AG08395 (cell line): ENCODE measurements around the gene SPTBN5.
A peak's percentile ranks its signal among the peaks of the same experiment; 100 is the strongest.

ENCODE experiments used
- DNase-seq: peaks from one replicate; pipeline ENCODE4 v3.0.0; 2012; ENCODE audit warnings: mixed read lengths, low spot score

The SPTBN5 gene

DNA sequence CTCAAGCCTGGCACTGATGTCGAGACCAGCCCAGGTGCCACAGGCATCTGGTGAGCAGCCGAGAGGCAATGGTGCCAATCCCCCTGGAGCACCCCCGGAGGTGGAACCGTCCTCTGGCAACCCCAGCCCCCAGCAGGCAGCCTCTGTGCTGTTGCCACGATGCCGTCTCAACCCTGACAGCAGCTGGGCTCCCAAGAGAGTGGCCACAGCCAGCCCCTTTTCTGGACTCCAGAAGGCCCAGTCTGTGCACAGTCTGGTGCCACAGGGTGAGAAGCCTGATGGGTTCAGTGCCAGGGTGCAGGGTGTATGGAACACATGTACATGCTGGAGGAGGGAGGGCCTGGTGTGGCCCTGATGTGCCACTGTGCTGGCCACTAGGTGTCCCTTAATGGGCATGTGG is 70.9 kb downstream of the SPTBN5 start:
- DNase-seq = no peak

DNA sequence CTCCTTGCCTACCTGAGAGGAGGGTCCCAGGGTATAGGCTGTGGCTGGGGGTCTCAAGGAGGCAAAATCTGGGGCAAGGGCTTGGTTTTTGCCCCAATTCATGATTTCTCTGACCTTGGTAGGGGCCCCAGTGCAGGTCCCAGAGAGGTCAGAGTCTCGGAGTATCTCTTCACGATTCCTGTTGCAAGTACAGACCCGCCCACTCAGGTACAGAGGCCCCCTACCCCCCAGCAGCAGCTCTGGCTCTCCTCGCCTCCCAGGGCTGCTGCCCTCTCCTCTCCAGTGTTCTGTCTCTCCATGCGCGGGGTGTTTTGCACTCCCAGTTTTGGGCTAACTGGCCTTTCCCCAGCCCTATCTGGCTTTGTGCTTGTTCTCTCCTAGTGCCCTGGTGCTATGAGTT is 71.4 kb downstream of the SPTBN5 start:
- no peak for DNase-seq

DNA sequence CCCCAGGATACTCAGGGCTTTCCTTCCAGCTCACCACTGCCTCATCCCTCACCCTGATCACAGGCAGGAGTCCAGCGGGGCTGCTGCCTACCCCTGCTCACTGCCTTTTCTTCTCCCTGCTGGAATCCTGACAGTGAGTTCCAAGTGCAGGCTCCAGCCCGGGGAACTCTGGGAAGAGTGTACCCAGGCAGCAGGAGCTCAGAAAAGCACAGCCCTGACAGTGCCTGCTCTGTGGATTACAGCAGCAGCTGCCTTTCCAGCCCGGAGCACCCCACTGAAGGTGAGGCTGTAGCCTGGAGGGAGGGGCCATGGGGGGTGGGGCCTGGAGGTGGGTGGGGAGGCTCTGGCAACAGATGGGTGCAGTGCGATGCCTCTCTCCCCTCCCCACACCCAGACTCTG is 72.0 kb downstream of the SPTBN5 start:
- DNase-seq = no peak

DNA sequence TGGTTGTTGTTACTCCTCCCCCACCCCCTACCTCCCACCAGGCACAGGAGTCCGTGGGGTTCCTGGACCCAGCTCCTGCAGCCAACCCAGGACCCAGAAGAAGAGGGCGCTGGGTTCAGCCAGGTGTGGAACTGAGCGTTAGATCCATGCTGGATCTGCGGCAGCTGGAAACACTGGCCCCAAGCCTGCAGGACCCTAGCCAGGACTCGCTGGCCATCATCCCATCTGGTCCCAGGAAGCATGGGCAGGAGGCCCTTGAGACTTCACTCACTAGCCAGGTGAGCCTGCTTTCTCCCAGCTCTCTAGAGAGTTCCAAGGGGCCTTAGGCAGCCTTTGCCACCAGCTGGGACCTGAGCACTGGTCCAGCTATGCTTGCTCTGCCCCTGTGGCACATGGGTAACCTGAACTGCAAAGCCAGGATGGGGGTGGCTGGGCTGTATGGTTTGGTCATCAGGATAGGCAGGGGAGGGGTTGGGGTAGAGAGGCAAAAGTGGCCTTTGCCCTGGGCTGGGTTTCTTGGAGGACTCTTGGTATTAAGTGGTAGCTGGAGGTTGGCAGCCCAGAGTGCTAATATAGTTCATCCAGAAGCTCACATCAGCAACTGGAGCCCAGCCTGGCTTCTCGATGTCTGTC is 72.9 kb downstream of the SPTBN5 start:
- no peak for DNase-seq

DNA sequence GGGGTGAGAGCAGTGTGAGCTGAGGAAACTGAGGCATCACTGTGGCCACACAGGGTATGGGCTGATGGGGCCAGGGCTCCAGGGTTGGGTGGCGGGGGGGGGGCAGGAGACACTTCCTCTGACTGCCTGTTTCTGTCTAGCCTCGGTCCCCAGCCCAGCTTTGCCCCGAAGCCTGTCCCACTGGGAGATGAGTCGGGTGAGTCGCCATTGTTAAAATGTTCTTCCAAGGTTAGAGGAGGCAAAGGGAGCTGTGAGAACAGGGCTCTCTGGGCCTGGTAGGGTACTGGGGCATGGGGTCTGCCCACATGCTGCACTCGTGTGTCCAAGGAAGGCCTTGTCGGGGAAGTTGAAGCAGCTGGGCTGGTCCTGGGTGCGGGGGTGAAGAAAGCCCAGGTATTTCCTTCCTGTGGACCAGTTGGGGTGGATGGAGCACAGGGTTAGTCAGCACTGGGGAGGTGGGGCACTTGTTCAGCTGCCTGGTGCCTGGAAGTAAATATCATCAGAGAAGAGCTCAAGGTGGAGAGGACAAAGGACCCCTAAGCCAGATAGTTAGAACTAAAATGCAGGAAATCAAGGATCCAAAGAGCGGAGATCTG is 74.3 kb downstream of the SPTBN5 start:
- DNase-seq = no peak

DNA sequence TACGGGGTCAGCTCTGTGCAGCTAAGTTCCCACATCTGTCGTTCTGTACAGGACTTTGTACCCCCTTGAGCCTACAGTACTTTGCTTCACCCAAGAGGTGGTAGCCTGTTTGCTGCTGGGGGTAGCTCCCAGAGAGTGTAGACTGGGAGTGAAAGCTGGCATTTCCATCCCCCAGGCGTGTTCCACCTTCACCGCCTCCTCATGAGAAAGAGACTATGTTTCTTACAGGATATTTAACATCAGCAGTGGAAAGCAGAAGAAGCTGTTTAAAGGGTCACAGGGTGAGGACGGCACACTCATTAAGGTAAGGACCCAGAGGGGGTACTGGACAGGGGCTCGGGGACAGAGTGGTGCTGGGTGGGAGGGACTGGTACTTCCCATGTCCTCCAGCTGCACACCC is 76.1 kb downstream of the SPTBN5 start:
- no peak for DNase-seq

DNA sequence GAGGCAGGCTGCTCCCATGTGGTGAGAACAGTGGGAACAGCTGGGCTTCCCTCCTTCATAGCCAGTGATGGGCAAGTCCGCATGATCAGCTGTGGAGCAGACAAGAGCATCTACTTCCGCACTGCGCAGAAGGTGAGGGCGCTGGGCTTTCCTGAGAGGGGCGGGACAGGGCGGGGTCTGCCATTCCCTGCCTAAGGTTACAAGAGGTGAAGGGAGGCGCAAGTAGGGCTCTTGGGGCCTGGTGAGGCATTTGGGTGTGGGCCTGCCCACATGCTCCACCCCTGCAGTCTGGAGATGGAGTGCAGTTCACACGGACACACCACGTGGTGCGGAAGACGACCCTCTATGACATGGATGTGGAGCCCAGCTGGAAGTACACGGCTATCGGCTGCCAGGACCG is 76.5 kb downstream of the SPTBN5 start:
- DNase-seq = no peak

DNA sequence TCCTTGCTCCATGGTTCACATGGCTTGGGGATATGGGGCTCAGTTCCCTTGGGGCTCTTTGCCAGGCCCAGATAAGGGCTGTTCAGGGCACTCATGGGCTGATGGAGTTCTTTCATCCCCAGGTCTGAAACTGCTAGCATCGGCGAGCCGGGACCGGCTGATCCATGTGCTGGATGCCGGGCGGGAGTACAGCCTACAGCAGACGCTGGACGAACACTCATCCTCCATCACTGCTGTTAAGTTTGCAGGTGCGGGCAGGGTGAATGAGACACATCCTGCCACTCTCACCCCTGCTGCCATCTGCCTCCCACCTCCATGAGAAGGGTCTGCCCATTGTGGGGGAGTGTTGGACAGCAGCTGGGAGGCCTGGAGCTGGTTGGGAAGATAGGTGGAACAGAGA is 77.1 kb downstream of the SPTBN5 start:
- DNase-seq = no peak

DNA sequence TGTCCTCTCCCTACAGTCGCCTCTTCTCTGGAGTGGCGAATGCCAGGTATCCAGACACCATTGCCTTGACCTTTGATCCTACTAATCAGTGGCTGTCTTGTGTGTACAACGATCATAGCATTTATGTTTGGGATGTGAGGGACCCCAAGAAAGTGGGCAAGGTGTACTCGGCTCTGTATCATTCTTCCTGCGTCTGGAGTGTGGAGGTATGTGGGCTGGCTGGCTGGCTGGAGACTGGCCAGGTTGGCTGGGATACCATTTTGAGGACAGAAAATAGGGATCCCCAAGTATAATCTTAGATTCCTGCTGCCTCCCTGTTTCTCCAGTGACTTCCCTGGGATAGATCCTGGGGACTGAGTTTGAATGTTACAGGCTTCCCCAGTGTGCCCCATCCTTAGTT is 79.3 kb downstream of the SPTBN5 start:
- DNase-seq = no peak

DNA sequence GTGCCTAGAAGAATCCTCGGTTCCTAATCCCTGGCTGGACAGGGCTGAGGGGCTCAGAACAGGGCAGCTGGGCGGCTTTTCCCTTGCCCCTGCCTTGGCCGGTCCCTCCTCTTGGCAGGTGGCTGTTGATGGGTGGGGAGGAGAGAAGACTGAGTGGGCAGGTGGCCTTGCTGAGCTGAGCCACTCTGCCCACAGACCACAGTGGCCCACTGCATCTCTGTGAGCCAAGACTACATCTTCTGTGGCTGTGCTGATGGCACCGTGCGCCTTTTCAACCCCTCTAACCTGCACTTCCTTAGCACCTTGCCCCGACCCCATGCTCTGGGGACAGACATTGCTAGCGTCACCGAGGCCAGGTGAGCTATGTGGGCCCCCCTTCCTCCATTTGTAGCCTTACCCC is 80.4 kb downstream of the SPTBN5 start:
- no peak for DNase-seq

DNA sequence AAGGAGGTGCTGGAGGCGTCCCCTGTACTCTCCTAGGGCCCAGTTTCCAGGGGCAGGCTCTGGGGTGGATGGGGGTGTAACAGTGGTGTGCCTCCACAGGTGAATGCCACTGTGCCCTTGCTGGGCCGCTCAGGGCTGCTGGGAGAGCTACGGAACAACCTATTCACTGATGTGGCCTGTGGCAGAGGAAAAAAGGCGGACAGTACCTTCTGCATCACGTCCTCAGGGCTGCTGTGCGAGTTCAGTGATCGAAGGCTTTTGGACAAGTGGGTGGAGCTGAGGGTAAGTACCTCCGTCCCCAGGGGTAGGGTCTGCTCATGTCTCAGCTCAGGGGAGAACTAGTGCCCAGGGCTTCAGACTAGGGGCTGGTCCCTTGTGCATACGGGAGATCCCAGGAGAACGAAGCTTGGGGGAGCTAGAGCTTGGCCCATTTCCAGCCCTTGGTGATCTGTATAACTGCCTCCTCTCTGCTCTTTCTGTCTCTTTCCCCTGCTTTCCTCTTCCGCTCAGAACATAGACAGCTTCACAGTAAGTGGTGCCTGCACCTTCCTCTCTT is 81.0 kb downstream of the SPTBN5 start:
- DNase-seq = no peak

DNA sequence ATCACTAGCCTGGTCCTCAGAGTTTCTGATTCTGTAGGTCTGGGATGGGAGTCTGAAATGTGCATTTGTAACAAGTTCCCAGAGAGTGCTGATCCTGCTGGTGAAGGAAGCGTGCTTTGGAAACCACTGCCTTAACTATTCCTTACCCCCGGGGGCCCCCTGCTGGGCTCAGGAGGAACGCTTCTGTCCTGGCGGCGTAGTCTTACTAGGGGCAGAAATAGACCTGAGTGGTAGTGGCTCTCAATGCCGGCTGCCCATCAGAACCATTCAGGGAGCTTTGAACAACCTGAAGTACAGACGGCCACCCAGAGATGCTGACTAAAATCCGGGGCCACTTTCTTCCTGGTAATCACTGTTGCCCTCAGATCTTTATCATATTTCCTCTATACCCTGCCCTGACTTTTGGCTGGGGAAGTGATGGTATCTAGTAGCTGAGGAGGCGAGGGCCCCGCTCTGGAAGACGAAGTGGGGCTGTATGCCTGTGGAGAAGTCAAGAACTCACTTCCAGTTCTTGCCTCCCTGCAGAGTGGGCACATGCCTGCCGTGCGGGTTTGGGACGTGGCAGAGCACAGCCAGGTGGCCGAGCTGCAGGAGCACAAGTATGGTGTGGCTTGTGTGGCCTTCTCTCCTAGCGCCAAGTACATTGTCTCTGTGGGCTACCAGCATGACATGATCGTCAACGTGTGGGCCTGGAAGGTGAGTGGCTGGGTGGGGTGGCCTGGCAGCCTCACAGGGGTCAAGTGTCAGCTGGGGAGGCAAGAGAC is 82.2 kb downstream of the SPTBN5 start:
- DNase-seq = peak; percentile 90

DNA sequence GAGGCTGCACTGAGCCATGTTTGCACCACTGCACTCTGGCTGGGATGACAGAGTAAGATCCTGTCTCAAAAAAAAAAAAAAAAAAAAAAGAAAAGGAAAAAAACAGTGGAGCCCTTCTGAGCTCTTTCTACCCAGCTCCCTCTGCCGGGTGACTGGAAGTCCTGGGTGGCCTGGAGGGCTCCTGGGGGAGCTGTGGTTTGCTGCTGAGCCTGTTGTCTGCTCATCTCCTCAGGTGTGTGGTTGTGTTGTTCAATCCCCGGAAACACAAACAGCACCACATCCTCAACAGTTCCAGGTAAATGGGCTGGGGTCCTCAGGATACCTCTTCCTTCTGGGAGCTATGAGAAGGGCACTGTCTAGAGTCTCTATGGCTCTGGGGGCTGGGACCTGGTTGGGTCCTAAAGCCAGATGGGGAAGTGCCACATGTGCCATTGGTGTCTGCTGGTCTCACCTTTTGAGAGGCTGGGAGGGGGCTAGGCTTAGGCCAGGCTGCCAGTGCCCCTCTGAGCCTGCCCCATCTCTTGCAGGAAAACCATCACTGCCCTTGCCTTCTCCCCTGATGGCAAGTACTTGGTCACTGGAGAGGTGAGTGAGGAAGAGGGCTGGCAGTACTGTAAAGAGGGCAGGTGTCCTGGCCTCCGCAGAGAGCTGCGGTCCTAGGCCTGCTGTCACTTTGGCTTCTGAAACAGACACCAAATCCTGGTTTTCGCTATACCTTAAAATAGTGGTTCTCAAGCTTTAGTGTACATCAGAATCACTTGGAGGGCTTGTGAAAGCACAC is 83.0 kb downstream of the SPTBN5 start:
- DNase-seq = no peak

DNA sequence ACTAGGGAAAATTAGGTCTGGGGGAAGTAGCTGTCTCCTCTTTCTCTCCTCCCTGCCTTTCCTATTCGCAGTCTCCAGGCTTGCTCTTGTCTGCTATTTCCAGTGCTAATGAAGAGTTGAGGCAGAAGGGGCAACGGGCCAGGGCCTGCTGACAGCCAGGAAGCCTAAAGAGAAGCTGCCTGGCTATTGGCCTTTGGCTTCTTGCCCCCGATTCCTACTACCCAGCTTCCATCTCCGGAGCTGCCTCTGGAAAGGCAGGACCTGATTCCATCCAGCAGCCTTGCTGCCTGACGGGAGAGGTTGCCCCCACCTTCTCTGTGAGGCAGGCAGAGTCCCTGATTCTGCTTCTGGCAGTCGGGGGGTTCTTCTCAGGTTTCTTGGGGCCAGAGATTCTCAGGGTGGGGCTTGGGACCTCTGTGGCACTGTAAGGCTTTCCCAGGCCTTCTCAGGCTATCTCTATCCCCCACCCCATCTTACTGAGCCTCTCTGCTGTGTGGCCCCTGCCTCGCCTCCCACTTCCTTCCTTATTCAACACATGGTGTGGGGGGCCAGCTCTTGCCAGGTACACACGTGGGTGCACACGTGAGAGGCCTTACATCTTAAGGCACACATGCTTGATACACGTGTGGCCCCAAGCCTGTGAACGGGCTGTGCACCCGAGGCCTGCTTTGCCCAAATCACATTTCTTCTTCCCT is 84.2 kb downstream of the SPTBN5 start:
- no peak for DNase-seq

DNA sequence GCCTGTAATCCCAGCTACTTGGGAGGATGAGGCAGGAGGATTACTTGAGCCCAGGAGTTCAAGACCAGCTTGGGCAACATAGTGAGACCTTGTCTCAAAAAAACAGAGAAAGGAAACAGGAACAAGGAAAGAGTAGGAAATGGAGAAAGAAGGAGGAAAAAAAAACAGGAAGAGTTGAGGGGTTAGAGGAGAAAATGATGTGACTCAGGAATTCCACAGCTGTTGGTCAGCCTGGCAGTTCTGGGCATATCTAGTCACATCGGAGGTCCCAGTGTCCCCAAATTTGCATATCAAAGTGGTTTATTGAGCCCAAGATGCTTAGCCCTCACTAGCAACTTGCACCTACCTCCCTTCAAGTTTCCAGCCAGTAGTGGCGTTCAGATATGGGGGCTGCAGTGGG is 84.7 kb downstream of the SPTBN5 start:
- DNase-seq = peak; percentile 57

DNA sequence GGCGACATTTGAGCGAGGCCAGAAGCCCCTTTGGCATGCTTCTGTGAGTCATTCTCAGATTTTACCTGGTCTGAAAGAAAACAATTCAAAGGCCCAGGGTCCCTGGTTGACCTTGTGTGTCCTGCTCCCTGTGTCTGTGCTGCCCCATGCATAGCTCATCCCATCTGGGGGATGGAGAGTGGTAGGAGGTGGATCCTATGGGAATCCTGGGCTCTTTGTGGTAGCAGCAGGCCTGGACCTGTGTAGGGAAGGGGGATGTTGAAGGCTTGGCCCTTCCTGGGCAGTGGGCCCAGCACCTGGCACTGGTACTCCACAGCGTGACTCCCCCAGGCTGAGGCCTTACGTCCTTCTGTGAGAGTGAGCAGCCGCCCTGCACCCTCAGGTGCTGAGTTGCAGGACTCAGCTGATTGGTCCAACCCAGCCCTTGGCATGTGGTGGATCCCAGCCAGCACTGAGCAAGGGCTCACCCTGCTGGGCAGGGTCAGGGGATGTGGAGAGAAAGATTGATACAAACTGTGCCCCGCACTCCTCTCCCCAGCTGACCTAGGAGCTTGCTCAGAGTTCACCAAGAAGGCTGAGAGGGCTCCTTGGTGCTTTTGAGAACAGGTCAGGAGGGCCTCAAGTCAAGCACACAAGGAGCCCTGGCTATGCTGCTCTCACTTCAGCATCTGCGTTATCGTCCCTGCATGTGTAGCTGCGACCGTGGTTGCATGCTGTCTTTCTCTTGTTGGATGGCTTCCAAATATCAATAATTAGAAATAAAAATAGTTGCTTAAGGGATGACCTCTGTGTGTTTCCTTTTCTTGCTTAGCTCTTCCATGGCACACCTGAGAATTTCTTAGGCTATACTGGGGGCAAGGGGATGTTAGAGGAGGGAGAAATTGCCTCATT is 87.3 kb downstream of the SPTBN5 start:
- DNase-seq = no peak

DNA sequence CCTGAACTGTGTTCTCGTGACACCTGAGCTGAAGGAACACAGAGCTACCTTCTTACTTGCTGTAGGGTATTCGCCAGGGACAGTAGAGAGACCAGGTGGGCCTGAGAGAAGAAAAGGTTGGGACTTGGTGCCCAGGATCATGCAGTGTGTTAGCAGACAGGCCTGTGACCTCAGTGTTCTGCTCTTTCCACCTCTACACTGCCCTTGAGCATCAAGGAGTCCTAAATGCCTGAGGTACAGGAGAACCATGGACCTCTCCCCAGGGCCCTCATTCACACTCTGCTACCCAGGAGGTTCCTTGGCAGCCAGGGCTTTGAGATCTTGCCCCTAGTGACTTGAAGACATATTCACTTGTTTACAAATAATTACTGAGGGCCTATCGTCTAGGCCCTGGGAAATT is 88.1 kb downstream of the SPTBN5 start:
- DNase-seq = no peak

DNA sequence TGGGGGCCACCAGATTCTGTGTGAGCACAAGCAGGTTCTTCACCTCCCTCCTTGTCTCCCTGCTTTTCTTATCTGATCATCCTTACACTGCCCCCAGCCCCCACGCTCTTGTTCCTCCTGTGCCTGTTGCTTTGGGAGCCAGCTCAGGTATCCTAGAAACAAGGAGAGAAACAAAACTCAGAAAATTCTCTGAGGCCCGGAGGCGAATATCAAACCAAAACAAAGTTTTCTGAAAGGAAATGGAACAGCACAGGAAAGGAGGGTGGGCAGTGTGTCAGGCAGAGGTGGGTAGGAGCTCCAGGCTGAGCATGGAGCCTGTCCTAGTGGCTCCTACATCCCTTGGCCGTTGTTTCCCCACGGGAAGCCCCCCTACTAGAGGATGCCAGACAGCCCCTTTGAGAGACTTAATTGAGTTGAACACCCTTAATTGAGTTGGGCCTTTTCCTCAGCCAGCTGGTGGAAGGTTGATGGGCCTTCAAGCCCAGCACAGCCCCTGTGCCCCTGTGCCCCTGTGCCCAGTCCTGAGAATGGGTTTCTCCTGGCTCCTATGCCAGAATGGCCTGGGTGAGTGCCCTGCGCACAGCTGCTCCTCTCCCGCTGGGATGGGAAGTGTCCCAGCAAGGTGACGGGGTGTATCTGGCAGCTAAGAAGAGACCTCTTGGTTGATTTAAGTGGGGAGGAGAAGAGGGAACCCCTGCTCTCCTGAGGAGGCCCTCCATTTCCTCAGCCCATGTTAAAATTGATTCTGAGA is 88.8 kb downstream of the SPTBN5 start:
- no peak for DNase-seq

DNA sequence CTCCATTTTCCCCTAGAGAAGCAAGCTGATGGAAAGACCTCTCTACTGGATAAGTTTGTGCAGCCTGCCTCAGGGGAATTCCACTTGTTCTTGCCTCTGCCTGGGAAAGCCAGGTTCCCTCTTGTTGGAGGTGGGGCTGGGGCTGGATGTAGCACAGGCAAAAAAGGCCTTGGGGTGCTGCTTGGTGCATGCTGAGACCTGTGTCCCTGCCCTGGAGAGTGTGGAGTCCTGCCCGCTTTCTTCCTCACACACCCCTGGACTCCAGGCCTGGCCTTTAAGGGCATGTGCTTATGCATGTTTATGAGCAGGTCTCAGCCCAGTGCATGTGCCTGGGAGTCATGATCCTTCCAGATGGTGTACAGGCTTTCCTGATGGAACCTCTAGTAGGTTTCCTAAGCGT is 89.5 kb downstream of the SPTBN5 start:
- no peak for DNase-seq

DNA sequence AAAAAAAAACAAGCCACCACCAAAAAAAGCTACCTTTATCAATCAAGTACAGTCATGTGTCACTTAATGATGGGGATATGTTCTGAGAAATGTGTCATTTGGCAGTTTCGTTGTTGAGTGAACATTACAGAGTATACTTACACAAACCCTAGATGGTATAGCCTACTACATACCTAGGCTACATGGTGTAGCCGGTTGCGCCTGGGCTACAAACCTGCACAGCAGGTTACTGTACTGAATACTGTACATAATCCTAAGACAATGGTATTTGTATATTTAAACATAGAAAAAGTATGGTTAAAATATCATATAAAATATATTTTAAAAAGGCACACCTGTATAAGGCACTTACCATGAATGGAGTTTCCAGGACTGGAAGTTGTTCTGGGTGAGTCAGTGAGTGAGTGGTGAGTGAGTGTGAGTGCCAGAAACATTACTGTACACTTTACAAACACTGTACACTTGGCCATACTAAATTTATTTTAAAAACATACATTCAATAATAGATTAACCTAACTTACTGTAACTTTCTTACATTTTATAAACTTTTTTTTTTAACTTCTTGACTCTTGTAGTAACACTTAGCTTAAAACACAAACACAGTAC is 91.9 kb downstream of the SPTBN5 start:
- DNase-seq = no peak
